IPS-15b (cell line): Measurements from ENCODE around the gene WASL.

Source experiments
- H3K27me3 ChIP-seq: one replicate; pipeline ENCODE4 v1.6.1; 2013; ENCODE audit warnings: low read length; ENCODE audit not compliant: control insufficient read depth, insufficient read depth
- H3K36me3 ChIP-seq: one replicate; pipeline ENCODE4 v1.6.1; 2013; ENCODE audit warnings: low read length; ENCODE audit not compliant: control insufficient read depth, insufficient read depth
- H3K4me1 ChIP-seq: one replicate; pipeline ENCODE4 v1.6.1; 2013; ENCODE audit warnings: mild to moderate bottlenecking, low read length; ENCODE audit not compliant: control insufficient read depth, insufficient read depth
- H3K4me3 ChIP-seq: one replicate; pipeline ENCODE4 v1.5.1; 2013; ENCODE audit warnings: low read depth, low read length
- H3K9ac ChIP-seq: one replicate; pipeline ENCODE4 v1.6.1; 2013; ENCODE audit warnings: low read depth, mild to moderate bottlenecking, low read length
- H3K9me3 ChIP-seq: one replicate; pipeline ENCODE4 v1.6.1; 2013; ENCODE audit warnings: mild to moderate bottlenecking, low read length; ENCODE audit not compliant: control insufficient read depth, insufficient read depth

Gene WASL

DNA sequence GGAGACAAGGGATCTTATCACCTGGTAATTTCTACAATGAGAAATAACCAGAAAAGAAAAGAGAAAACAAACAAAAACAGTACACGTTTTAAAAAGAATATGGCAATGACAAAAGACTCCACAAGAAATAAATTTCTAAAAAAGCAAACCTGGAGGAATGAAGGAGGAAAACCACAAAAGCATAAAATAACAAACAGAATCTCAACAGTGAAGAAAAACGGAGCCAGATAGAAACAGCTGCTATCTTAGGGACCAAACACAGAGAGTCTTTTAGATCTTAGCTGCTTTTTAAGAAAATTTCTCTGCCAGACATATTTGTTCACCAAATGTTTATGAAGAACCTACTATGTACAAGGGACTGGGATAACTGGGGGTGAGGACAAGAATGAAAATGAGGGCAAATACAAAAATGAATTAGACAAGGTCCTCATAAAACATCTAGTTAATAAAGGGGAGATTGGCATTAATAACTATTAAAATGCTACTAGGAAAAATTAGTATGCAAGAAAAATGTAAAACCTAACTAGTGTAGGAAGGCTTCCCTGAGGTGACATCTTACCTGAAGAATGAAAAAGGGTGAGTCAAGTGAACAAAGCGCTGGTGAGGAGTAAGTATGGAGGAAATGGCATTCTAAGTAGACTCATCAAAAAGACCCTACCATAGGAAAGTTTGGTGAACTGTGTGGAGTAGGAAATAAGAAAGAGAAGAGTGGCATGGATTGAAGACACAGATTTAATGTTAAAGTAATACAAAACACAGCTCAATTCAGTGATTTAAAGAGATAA, 34.3 kb downstream of the WASL start:
- no peaks in the 10 kb centered on the region for H3K36me3 ChIP-seq
- no peaks in the 10 kb centered on the region for H3K9me3 ChIP-seq
- H3K27me3 ChIP-seq = no peaks in the 10 kb centered on the region
- no peak overlapping the region for H3K9ac ChIP-seq
- H3K4me3 ChIP-seq = no peak overlapping the region
- peaks cover 9% of the 10 kb centered on the region for H3K4me1 ChIP-seq

DNA sequence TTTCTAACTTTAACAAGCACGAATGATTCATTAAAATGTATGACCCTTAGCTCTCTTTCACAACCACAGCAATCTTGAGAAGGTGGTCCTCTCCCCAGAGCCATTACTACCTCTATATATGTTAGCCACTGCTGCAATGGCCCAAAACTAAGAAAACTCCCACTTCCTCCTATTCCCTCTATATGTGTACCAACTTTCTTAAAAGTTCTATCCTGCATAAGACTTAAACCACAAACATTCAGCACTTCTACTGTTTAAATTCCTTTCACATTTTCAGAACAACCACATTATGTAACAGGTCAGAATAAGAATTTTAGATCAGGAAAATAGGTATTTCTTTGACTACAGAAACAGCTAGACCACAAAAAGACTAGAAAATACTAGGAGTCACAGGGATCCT, 36.2 kb downstream of the WASL start:
- peaks cover 5% of the 10 kb centered on the region for H3K36me3 ChIP-seq
- peaks cover 9% of the 10 kb centered on the region for H3K4me1 ChIP-seq
- no peaks in the 10 kb centered on the region for H3K9me3 ChIP-seq
- no peaks in the 10 kb centered on the region for H3K27me3 ChIP-seq
- H3K4me3 ChIP-seq = no peak overlapping the region
- no peak overlapping the region for H3K9ac ChIP-seq

- Histone ChIP-seq H3K4me3 (no peak overlapping the region), H3K36me3 (peaks cover 8% of the 10 kb centered on the region), H3K9me3 (no peaks in the 10 kb centered on the region), H3K27me3 (no peaks in the 10 kb centered on the region), H3K4me1 (peaks cover 9% of the 10 kb centered on the region), H3K9ac (no peak overlapping the region)
Observed at GRCh38 chr7:123711832-123712293, 36.9 kb downstream of the WASL start.

- Histone ChIP-seq H3K4me1 (peaks cover 9% of the 10 kb centered on the region), H3K9me3 (no peaks in the 10 kb centered on the region), H3K27me3 (no peaks in the 10 kb centered on the region), H3K9ac (no peak overlapping the region), H3K36me3 (peaks cover 8% of the 10 kb centered on the region), H3K4me3 (no peak overlapping the region)
Observed at GRCh38 chr7:123710683-123711082, 38.1 kb downstream of the WASL start.

DNA sequence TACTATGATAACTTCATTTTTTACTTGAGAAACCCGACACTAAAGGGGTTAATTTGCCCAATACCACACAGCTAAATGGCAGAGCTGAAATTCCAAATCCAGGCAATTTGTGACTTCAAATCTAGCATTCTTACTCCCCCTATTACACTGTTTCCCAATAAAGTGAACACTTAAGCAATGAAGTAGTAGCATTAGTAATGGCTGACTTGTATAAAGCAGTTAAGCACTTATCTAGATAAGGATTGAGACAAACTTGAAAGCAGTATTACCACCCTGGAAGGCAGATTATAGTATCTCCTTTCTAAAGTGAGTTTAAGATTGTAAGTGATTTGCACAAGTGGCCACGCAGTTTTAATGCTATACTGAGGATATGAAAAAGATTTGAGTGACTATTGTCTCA, 39.3 kb downstream of the WASL start:
- Histone ChIP-seq H3K4me3 (no peak overlapping the region), H3K4me1 (peaks cover 9% of the 10 kb centered on the region), H3K27me3 (no peaks in the 10 kb centered on the region), H3K9ac (no peak overlapping the region), H3K9me3 (no peaks in the 10 kb centered on the region), H3K36me3 (peaks cover 15% of the 10 kb centered on the region)

DNA sequence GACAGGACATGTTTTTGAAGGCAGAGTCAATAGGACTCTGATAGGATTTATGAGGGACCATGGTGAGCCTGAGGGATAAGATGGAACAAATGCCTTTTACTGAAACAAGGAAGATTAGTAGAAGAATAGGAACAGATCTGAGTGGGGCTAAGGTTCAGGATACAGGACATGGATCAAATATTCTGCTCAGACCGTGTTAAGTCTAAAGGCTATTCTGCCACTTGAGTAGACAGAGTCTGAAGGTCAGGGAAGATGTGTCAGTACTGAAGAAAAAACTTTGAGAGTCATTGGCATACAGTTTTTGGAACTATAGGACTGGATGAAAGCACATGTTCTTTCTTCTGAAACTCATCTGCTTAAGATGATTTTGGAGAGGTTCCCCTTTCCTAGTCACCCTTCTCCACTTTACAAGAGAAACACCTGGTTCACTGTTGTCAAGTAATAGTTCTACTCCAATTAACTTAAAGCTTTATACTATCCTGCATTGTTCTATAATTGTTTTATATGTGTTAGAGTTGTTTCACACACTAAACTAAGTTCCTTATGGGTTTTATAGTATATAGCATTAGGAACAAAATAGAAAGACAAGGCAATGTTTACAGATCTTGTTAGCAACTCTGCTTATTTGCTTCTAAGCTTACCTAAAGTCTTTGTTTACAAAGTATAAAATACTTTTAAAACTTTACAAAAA, 43.4 kb downstream of the WASL start:
- Histone ChIP-seq H3K4me3 (no peak overlapping the region), H3K9ac (no peak overlapping the region), H3K4me1 (no peaks in the 10 kb centered on the region), H3K36me3 (peaks cover 15% of the 10 kb centered on the region), H3K9me3 (no peaks in the 10 kb centered on the region), H3K27me3 (no peaks in the 10 kb centered on the region)

GRCh38 chr7:123695944-123696677, 52.7 kb downstream of the WASL start:
- no peak overlapping the region for H3K9ac ChIP-seq
- H3K4me1 ChIP-seq = peaks cover 10% of the 10 kb centered on the region
- H3K27me3 ChIP-seq = no peaks in the 10 kb centered on the region
- H3K36me3 ChIP-seq = no peaks in the 10 kb centered on the region
- no peak overlapping the region for H3K4me3 ChIP-seq
- H3K9me3 ChIP-seq = no peaks in the 10 kb centered on the region

- Histone ChIP-seq H3K27me3 (no peaks in the 10 kb centered on the region), H3K9ac (no peak overlapping the region), H3K9me3 (no peaks in the 10 kb centered on the region), H3K4me3 (peak overlapping the region; percentile 16), H3K36me3 (peaks cover 3% of the 10 kb centered on the region), H3K4me1 (peaks cover 10% of the 10 kb centered on the region)
Observed at GRCh38 chr7:123692471-123692877, 56.3 kb downstream of the WASL start.

- peaks cover 10% of the 10 kb centered on the region for H3K4me1 ChIP-seq
- no peaks in the 10 kb centered on the region for H3K9me3 ChIP-seq
- H3K27me3 ChIP-seq = no peaks in the 10 kb centered on the region
- H3K36me3 ChIP-seq = peaks cover 3% of the 10 kb centered on the region
- H3K9ac ChIP-seq = no peak overlapping the region
- H3K4me3 ChIP-seq = no peak overlapping the region
Observed at GRCh38 chr7:123690550-123690949, 58.3 kb downstream of the WASL start.

GRCh38 chr7:123689250-123689649, 59.6 kb downstream of the WASL start:
- H3K36me3 ChIP-seq = peaks cover 3% of the 10 kb centered on the region
- no peaks in the 10 kb centered on the region for H3K9me3 ChIP-seq
- no peak overlapping the region for H3K9ac ChIP-seq
- no peaks in the 10 kb centered on the region for H3K27me3 ChIP-seq
- H3K4me3 ChIP-seq = no peak overlapping the region
- peaks cover 10% of the 10 kb centered on the region for H3K4me1 ChIP-seq

DNA sequence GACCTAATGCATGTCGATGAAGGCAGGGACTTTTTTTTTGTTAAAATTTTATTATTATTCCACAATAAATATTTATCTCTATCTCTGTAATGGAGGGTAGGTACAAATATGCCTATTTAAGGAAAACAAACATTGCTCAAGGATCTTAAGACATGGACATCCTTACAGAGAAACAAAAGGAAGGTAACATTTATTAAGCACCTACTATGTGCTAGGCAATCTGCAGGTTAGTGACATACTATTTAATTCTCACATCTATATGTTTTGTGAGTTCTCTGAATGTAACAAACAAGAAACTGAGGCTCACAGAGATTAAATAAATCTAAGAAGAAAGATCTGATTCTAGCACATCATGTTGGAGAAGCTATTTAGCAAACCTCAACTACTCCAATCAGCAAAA, 61.1 kb downstream of the WASL start:
- Histone ChIP-seq H3K4me3 (no peak overlapping the region), H3K36me3 (peaks cover 3% of the 10 kb centered on the region), H3K9me3 (no peaks in the 10 kb centered on the region), H3K27me3 (no peaks in the 10 kb centered on the region), H3K9ac (no peak overlapping the region), H3K4me1 (peaks cover 7% of the 10 kb centered on the region)
